Tibial nerve (tissue), 4 donors: Measurements from ENCODE around the gene NKAIN2. TPM values are rescaled to one million over a fixed set of nuclear protein-coding genes. Genes with fewer than 3 reads are reported as not detected.

Experiments
- DNase-seq, 2 donors: peaks; one replicate each; pipeline ENCODE4 v3.0.0-alpha.2; 2019; ENCODE audit warnings: low spot score in 2 of 2
- H3K27ac ChIP-seq, 4 donors: fragments of 200-600 bp; sonication (generic) in 3 of 4; one replicate each; pipeline ENCODE4 v1.5.1; 2017 to 2019; ENCODE audit warnings: mild to moderate bottlenecking in 1 of 4
- H3K27me3 ChIP-seq, 2 donors: fragments of 200-600 bp; sonication (generic) in 1 of 2; one replicate each; pipeline versions ENCODE4 v1.5.1 to v1.6.0; 2017 to 2019
- H3K36me3 ChIP-seq, 3 donors: fragments of 200-600 bp; sonication (generic); one replicate each; pipeline ENCODE4 v1.5.1; 2018 to 2019
- H3K4me1 ChIP-seq, 4 donors: fragments of 200-600 bp; sonication (generic) in 3 of 4; one replicate each; pipeline ENCODE4 v1.5.1; 2017 to 2019
- H3K4me3 ChIP-seq, 4 donors: fragments of 200-600 bp; sonication (generic) in 3 of 4; one replicate each; pipeline ENCODE4 v1.5.1; 2017 to 2019; ENCODE audit warnings: mild to moderate bottlenecking in 1 of 4, moderate library complexity in 1 of 4
- H3K9me3 ChIP-seq, 4 donors: fragments of 200-600 bp; sonication (generic) in 3 of 4; one replicate each; pipeline ENCODE4 v1.5.1; 2017 to 2019
- EP300 ChIP-seq, 2 donors: sonication (generic); formaldehyde crosslinking; IDR thresholded peaks; one replicate each; pipeline ENCODE4 v1.6.1; 2017; ENCODE audit warnings: antibody characterized with exemption in 2 of 2, mild to moderate bottlenecking in 1 of 2
- POLR2A ChIP-seq, 2 donors: fragments of 450-650 bp; IDR thresholded peaks; one replicate each; pipeline ENCODE4 v1.6.1; 2017; ENCODE audit warnings: antibody characterized with exemption in 2 of 2, mild to moderate bottlenecking in 2 of 2, moderate library complexity in 2 of 2
- WGBS, 2 donors: methylation state at CpG; one replicate each; pipeline ENCODE4 v1.1.5; 2018; 5-methylcytosine and 5-hydroxymethylcytosine counted together
- total RNA-seq, 4 donors: library from RNA; depleted of rRNA; stranded (reverse); fragments of >200 nt; gene quantifications; one replicate each; pipeline ENCODE4 v1.1.0, GENCODE V29; 2016
- TF ChIP-seq, protein P1 (sequence below), 5 experiments: fragments of 200-600 bp in 3 of 5; fragments of 450-650 bp in 2 of 5; sonication (generic) in 3 of 5; IDR thresholded peaks; one replicate each; pipeline ENCODE4 v1.5.1; 2016 to 2019; ENCODE audit warnings: antibody characterized with exemption in 5 of 5, mild to moderate bottlenecking in 3 of 5, moderate library complexity in 2 of 5

NKAIN2 gene
- total RNA-seq, 4 donors from 2014 or later: 8.1 to 20.8 (median 15.2) TPM

DNA sequence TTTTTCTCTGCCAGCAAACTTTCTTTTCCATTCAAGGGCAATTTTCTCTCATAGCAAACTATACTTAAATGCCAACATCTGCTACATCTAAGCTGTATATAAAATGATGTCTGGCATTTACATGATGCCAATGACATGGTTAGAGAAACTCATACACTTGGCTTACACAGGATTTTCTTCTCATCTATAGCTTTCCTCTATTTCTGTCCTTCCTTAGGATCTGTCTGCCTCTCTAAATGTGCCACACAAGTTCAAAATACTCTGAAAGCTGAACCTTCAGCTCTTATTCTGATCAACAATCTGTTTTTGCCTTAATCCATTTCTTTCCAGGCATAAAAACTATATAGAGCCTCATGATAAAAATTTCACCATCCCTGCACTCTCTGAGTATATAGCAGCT is 867.7 kb downstream of the NKAIN2 start:
- Histone ChIP-seq H3K9me3 (peaks cover 0 to 20% (median 4%) of the 10 kb centered on the region in 4 donors), H3K4me1 (no peaks in the 10 kb centered on the region), H3K27me3 (no peaks in the 10 kb centered on the region), H3K4me3 (no peak overlapping the region), H3K27ac (no peak overlapping the region), H3K36me3 (no peaks in the 10 kb centered on the region)
- no peak for TF ChIP-seq POLR2A (IDR thresholded peaks at IDR 0.05)
- TF ChIP-seq, protein P1, sequence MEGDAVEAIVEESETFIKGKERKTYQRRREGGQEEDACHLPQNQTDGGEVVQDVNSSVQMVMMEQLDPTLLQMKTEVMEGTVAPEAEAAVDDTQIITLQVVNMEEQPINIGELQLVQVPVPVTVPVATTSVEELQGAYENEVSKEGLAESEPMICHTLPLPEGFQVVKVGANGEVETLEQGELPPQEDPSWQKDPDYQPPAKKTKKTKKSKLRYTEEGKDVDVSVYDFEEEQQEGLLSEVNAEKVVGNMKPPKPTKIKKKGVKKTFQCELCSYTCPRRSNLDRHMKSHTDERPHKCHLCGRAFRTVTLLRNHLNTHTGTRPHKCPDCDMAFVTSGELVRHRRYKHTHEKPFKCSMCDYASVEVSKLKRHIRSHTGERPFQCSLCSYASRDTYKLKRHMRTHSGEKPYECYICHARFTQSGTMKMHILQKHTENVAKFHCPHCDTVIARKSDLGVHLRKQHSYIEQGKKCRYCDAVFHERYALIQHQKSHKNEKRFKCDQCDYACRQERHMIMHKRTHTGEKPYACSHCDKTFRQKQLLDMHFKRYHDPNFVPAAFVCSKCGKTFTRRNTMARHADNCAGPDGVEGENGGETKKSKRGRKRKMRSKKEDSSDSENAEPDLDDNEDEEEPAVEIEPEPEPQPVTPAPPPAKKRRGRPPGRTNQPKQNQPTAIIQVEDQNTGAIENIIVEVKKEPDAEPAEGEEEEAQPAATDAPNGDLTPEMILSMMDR (IDR thresholded peaks at IDR 0.05): no peak
- no peak for TF ChIP-seq EP300 (IDR thresholded peaks at IDR 0.05)
- DNase-seq: no peak

DNA sequence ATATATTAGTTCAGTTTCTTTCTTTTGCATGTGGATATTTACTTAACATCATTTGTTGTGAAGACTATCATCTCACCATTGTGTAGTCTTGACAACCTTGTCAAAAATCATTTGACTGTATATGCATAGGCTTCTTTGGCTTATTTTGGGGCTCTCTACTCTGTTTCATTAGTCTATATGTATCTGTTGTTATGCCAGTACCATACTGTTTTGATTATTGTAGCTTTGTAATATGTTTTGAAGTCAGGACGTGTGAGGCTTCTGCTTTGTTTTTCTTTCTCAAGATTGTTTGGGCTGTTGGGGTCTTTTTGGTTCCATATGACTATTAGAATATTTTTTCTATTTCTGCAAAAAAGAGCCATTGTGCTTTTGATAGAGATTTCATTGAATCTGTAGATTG is 870.4 kb downstream of the NKAIN2 start:
- Histone ChIP-seq H3K9me3 (peaks cover 0 to 46% (median 13%) of the 10 kb centered on the region in 4 donors), H3K4me3 (no peak overlapping the region), H3K4me1 (no peaks in the 10 kb centered on the region), H3K36me3 (no peaks in the 10 kb centered on the region), H3K27me3 (no peaks in the 10 kb centered on the region), H3K27ac (no peak overlapping the region)
- no peak for TF ChIP-seq POLR2A (IDR thresholded peaks at IDR 0.05)
- TF ChIP-seq EP300 (IDR thresholded peaks at IDR 0.05): no peak
- TF ChIP-seq, protein P1 (IDR thresholded peaks at IDR 0.05): no peak
- no peak for DNase-seq
- 43% methylated on average over 1 of the region's 1 CpG for WGBS, 2 donors

DNA sequence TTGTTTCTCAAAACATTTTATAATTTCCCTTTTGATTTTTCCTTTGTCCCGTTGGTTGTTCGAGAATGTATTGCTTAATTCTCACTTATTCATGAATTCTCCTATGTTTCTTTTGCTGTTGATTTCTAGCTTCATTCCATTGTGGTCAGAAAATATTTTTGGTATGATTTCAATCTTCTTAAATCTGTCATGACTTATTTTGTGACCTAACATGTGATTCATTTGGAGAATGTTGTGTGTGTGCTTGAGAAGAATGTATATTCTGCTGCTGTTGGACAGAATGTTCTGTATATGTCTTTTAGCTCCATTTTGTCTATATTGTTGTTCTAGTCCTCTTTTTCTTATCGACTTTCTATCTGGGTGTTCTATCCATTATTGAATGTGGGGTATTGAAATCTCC is 872.4 kb downstream of the NKAIN2 start:
- no peaks in the 10 kb centered on the region for H3K4me1 ChIP-seq
- H3K4me3 ChIP-seq: no peak overlapping the region
- peaks cover 0 to 49% (median 13%) of the 10 kb centered on the region in 4 donors for H3K9me3 ChIP-seq
- no peaks in the 10 kb centered on the region for H3K36me3 ChIP-seq
- no peak for DNase-seq
- H3K27ac ChIP-seq: no peak overlapping the region
- 72 to 85% methylated on average over 3 of the region's 3 CpGs for WGBS, 2 donors
- no peak for TF ChIP-seq EP300 (IDR thresholded peaks at IDR 0.05)
- TF ChIP-seq, protein P1 (IDR thresholded peaks at IDR 0.05): no peak
- H3K27me3 ChIP-seq: no peaks in the 10 kb centered on the region

DNA sequence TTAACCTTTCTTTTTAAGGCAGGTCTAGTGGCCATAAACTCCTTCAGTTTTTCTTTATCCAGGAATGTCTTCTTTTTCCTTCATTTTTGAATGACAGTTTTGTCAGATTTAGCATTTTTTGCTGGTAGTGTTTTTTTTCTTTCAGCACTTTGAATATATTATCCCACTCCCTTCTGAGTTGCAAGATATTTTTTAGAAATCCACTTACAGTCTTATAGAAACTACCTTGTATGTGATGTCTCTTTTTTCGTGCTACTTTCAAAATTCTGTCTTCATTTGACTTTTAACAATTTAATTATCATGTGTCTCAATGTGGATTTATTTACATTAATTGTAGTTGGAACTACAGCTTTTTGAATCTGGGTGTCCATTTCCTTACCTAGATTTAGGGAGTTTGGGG is 874.2 kb downstream of the NKAIN2 start:
- DNase-seq: no peak
- TF ChIP-seq, protein P1 (IDR thresholded peaks at IDR 0.05): no peak
- no peak for TF ChIP-seq EP300 (IDR thresholded peaks at IDR 0.05)
- no peak for TF ChIP-seq POLR2A (IDR thresholded peaks at IDR 0.05)
- Histone ChIP-seq H3K4me1 (no peaks in the 10 kb centered on the region), H3K9me3 (peaks cover 0 to 49% (median 13%) of the 10 kb centered on the region in 4 donors), H3K27me3 (no peaks in the 10 kb centered on the region), H3K36me3 (no peaks in the 10 kb centered on the region), H3K4me3 (no peak overlapping the region), H3K27ac (no peak overlapping the region)
- WGBS, 2 donors: 83 to 95% methylated on average over 1 of the region's 1 CpG

DNA sequence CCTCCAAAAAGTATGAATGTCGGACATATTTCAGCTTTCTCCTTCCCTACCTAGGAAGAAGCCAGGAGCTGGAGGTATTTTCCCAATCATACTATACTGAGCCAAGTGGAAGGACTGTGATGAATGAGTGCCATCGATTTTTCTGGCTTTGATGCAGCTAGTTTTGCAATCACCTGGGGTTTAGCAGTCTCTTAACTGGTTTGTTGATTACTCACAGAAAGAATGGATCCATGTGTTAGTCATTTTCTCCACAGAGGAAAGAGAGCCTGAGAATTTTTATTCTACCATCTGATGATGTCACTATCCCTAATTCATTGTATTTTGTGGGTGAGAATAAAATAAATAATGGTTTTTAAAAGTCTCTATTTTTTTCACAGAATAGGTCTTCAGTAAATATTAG is 875.7 kb downstream of the NKAIN2 start:
- DNase-seq: no peak

More for the DNA sequence above, 875.7 kb downstream of the NKAIN2 start:
- H3K9me3 ChIP-seq: peaks cover 0 to 37% (median 10%) of the 10 kb centered on the region in 4 donors
- TF ChIP-seq, protein P1 (IDR thresholded peaks at IDR 0.05): no peak
- TF ChIP-seq EP300 (IDR thresholded peaks at IDR 0.05): no peak
- H3K4me1 ChIP-seq: no peaks in the 10 kb centered on the region
- 75 to 80% methylated on average over 2 of the region's 2 CpGs for WGBS, 2 donors
- H3K27ac ChIP-seq: no peak overlapping the region
- H3K27me3 ChIP-seq: no peaks in the 10 kb centered on the region
- H3K4me3 ChIP-seq: no peak overlapping the region
- H3K36me3 ChIP-seq: no peaks in the 10 kb centered on the region
